Pons (tissue), 1 donor: ENCODE measurements around the gene LAMA5.

Source experiments
- DNase-seq: peaks from one replicate; pipeline ENCODE4 v3.0.0-alpha.2; 2016; ENCODE audit warnings: low spot score

Gene LAMA5

GRCh38 chr20:62266851-62267250 is 100.3 kb downstream of the LAMA5 start:
- DNase-seq = no peak

GRCh38 chr20:62266340-62266739 is 100.8 kb downstream of the LAMA5 start:
- DNase-seq = no peak

GRCh38 chr20:62265365-62265764 is 101.7 kb downstream of the LAMA5 start:
- no peak for DNase-seq

GRCh38 chr20:62263396-62263795 is 103.7 kb downstream of the LAMA5 start:
- DNase-seq = no peak

DNA sequence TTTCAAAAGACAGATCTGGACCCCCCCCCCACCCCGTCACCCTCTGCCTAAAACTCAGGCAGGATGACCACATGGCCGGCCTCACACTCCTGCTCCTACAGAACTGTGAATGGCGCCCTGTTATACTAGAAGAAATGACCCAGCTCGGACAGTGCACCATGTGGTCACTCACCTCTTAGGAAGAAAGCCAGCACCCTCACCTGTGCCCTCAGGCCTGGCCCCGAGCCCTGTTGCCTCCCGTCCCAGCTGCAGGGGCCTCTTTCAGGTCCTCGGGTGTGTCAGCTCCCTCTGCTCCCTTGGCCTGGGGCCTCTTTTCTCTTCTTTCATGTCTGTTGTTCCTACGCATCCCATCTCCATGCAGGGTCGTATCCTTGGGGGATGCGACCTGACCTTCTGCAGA is 105.0 kb downstream of the LAMA5 start:
- DNase-seq = no peak

- DNase-seq = no peak
These were observed 107.9 kb downstream of the LAMA5 start for GRCh38 chr20:62259294-62259565.
